B cell (primary cell): ENCODE data around the gene ALG9. TPM values are rescaled to one million over a fixed set of nuclear protein-coding genes. Genes with fewer than 3 reads are reported as not detected.

Experiments used
- ATAC-seq: fragments of 200-7000 bp; cut with Tn5 transposase; one replicate; pipeline ENCODE4 v1.10.0; 2021; ENCODE audit warnings: low read depth, mild to moderate bottlenecking, moderate number of reproducible peaks, moderate library complexity
- CTCF ChIA-PET: fragments of 350-600 bp; sonication (Branson Sonifier 250); formaldehyde crosslinking; loops from one replicate; lab custom pipeline; 2021; ENCODE audit warnings: antibody characterized with exemption, inconsistent platforms; lab: Charles Lee
- POLR2A ChIA-PET: fragments of 350-600 bp; sonication (Branson Sonifier 250); formaldehyde crosslinking; loops from one replicate; lab custom pipeline; 2021; ENCODE audit warnings: antibody characterized with exemption; lab: Charles Lee
- DNase-seq: peaks from one replicate; pipeline ENCODE4 v3.0.0; 2013
- H2AFZ ChIP-seq: 2 replicates; pipeline ENCODE4 v1.6.1; 2012; ENCODE audit warnings: mild to moderate bottlenecking, low read depth, low read length; ENCODE audit not compliant: insufficient read depth, poor library complexity, severe bottlenecking
- H3K27ac ChIP-seq, 2 donors: 1 replicate in 1 of 2; 2 replicates in 1 of 2; pipeline ENCODE4 v1.5.1; 2012 to 2013; ENCODE audit warnings: low read length in 2 of 2, mild to moderate bottlenecking in 2 of 2, moderate library complexity in 1 of 2
- H3K27me3 ChIP-seq, 4 experiments: fragments of 200-600 bp in 1 of 4; sonication (generic) in 1 of 4; replicated peaks in 1 of 4; 1 replicate in 2 of 4; 2 replicates in 2 of 4; pipeline versions ENCODE4 v1.6.1 to v1.7.0; 2013 to 2016; ENCODE audit warnings: low read length in 3 of 4, mild to moderate bottlenecking in 2 of 4, mixed read lengths in 1 of 4, moderate library complexity in 1 of 4; ENCODE audit not compliant: insufficient read depth in 4 of 4, control insufficient read depth in 3 of 4; ENCODE audit errors: control extremely low read depth in 1 of 4
- H3K36me3 ChIP-seq, 2 experiments: replicated peaks in 1 of 2; 1 replicate in 1 of 2; 2 replicates in 1 of 2; pipeline versions ENCODE4 v1.6.1 to v1.7.1; 2013; ENCODE audit warnings: low read length in 1 of 2; ENCODE audit not compliant: insufficient read depth in 2 of 2, control insufficient read depth in 1 of 2; ENCODE audit errors: control extremely low read depth in 1 of 2, extremely low read depth in 1 of 2
- H3K4me1 ChIP-seq, 2 donors: fragments of 200-600 bp in 1 of 2; sonication (generic) in 1 of 2; 1 replicate in 1 of 2; 2 replicates in 1 of 2; pipeline versions ENCODE4 v1.5.1 to v1.6.1; 2013 to 2017; ENCODE audit warnings: low read length in 2 of 2; ENCODE audit not compliant: control insufficient read depth in 2 of 2, insufficient read depth in 2 of 2
- H3K4me2 ChIP-seq: replicated peaks from 2 replicates; pipeline ENCODE3; 2012; ENCODE audit warnings: mild to moderate bottlenecking, low read depth, low read length; ENCODE audit not compliant: poor library complexity, severe bottlenecking
- H3K4me3 ChIP-seq, 5 experiments: fragments of 200-600 bp in 1 of 5; sonication (generic) in 1 of 5; 1 replicate in 3 of 5; 2 replicates in 2 of 5; pipeline versions ENCODE4 v1.5.1 to v1.7.0; 2011 to 2016; ENCODE audit warnings: low read length in 4 of 5, mild to moderate bottlenecking in 4 of 5, low read depth in 2 of 5, control low read depth in 1 of 5, moderate library complexity in 1 of 5; ENCODE audit not compliant: insufficient read depth in 1 of 5; ENCODE audit errors: control extremely low read depth in 1 of 5, extremely low read depth in 1 of 5
- H3K79me2 ChIP-seq: fragments of 200-600 bp; sonication (generic); one replicate; pipeline ENCODE4 v1.6.0; 2016; ENCODE audit warnings: low read length; ENCODE audit not compliant: control insufficient read depth, insufficient read depth
- H3K9ac ChIP-seq: fragments of 200-600 bp; sonication (generic); 2 replicates; pipeline ENCODE4 v1.6.1; 2017; ENCODE audit warnings: mild to moderate bottlenecking, low read length, moderate library complexity
- H3K9me3 ChIP-seq, 3 donors: one replicate each; pipeline versions ENCODE4 v1.6.1 to v1.7.1; 2013; ENCODE audit warnings: low read length in 2 of 3; ENCODE audit not compliant: control insufficient read depth in 2 of 3, insufficient read depth in 1 of 3; ENCODE audit errors: control extremely low read depth in 1 of 3
- H4K20me1 ChIP-seq: 2 replicates; pipeline ENCODE4 v1.6.0; 2012; ENCODE audit warnings: mild to moderate bottlenecking, low read length; ENCODE audit not compliant: insufficient read depth, control insufficient read depth, poor library complexity, severe bottlenecking
- H3K27ac Mint-ChIP-seq: one replicate; pipeline ENCODE4 v1.8.0; 2021; ENCODE audit warnings: mixed read lengths
- H3K27me3 Mint-ChIP-seq: one replicate; pipeline ENCODE4 v1.8.0; 2021; ENCODE audit warnings: mixed read lengths
- H3K4me1 Mint-ChIP-seq: one replicate; pipeline ENCODE4 v1.8.0; 2021; ENCODE audit warnings: mixed read lengths
- H3K4me3 Mint-ChIP-seq: one replicate; pipeline ENCODE4 v1.8.0; 2021; ENCODE audit warnings: mixed read lengths
- H3K9me3 Mint-ChIP-seq: one replicate; pipeline ENCODE4 v1.8.0; 2022; ENCODE audit warnings: mixed read lengths; ENCODE audit not compliant: insufficient read depth
- EZH2 ChIP-seq: IDR thresholded peaks from 2 replicates; pipeline ENCODE4 v1.6.1; 2012; ENCODE audit warnings: borderline replicate concordance, low read depth, mild to moderate bottlenecking, moderate library complexity, low read length; ENCODE audit not compliant: insufficient read depth, poor library complexity, severe bottlenecking
- WGBS: methylation state at CpG from one replicate; pipeline ENCODE4 v1.1.5; 2013; ENCODE audit warnings: missing lambda C conversion rate; ENCODE audit not compliant: insufficient coverage; 5-methylcytosine and 5-hydroxymethylcytosine counted together
- intact Hi-C: fragments of 100-400 bp; cut with micrococcal nuclease; formaldehyde crosslinking; loops from one replicate; pipeline ENCODE4 v1.10.0; 2022
- polyA plus RNA-seq: library from polyadenylated mRNA; depleted of rRNA; stranded (reverse); fragments of >200 nt; gene quantifications from 2 replicates; pipeline ENCODE4 v1.2.3, GENCODE V29; 2012
- total RNA-seq, 2 donors: library from RNA; stranded (reverse); fragments of 120-200 nt in 1 of 2; gene quantifications; 1 replicate in 1 of 2; 2 replicates in 1 of 2; pipeline versions ENCODE4 v1.2.3 to v1.2.4, GENCODE V29; 2013 to 2022
- TF ChIP-seq, protein P1 (sequence below): fragments of 200-600 bp; IDR thresholded peaks from one replicate; pipeline ENCODE4 v1.8.0; 2022; ENCODE audit warnings: antibody characterized with exemption, mild to moderate bottlenecking

The ALG9 gene
- total and polyA plus RNA-seq, 2 donors (not counting 1 experiment from before 2014, with no cell fraction given), result 21.2 to 29.9 TPM

DNA sequence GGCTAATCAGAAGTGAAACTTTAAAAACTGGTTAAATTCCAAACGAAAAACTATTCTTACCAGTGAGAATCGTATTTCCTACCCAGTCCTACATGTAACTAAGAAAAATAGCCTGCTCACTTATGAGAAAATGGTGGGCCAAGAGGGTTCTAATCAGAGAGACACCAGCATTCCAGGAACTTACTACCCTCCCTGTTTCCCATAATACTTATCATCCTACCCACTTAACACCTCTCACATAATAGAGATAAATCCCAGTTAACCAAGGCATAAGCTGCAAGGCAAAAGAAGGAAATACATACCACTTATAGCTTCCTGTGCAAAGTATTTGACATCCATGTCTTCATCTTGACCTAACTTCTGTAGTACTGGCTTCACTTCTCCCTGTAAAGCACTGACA is 129.6 kb downstream of the ALG9 start:
- POLR2A ChIA-PET, result no interaction called here
- no peak overlapping the region for H3K9ac ChIP-seq
- H3K27ac ChIP-seq, result no peak overlapping the region
- H2AFZ ChIP-seq, result no peak overlapping the region
- no peaks in the 10 kb centered on the region for H3K79me2 ChIP-seq
- no peak for ATAC-seq
- Mint-ChIP-seq H3K4me3 (no peak overlapping the region), H3K27me3 (no peaks in the 10 kb centered on the region), H3K4me1 (peaks cover 2% of the 10 kb centered on the region), H3K9me3 (peaks cover 3% of the 10 kb centered on the region), H3K27ac (no peak overlapping the region)
- no peak overlapping the region for H3K4me3 ChIP-seq
- CTCF ChIA-PET, result no interaction called here
- DNase-seq, result no peak
- H4K20me1 ChIP-seq, result no peaks in the 10 kb centered on the region
- H3K36me3 ChIP-seq, result peaks cover 14 to 60% of the 10 kb centered on the region in 2 experiments
- intact Hi-C loops, result no loop called here
- no peaks in the 10 kb centered on the region for H3K4me1 ChIP-seq
- 100% methylated on average over 1 of the region's 2 CpGs for WGBS
- TF ChIP-seq, protein P1, sequence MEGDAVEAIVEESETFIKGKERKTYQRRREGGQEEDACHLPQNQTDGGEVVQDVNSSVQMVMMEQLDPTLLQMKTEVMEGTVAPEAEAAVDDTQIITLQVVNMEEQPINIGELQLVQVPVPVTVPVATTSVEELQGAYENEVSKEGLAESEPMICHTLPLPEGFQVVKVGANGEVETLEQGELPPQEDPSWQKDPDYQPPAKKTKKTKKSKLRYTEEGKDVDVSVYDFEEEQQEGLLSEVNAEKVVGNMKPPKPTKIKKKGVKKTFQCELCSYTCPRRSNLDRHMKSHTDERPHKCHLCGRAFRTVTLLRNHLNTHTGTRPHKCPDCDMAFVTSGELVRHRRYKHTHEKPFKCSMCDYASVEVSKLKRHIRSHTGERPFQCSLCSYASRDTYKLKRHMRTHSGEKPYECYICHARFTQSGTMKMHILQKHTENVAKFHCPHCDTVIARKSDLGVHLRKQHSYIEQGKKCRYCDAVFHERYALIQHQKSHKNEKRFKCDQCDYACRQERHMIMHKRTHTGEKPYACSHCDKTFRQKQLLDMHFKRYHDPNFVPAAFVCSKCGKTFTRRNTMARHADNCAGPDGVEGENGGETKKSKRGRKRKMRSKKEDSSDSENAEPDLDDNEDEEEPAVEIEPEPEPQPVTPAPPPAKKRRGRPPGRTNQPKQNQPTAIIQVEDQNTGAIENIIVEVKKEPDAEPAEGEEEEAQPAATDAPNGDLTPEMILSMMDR, result no peak
- TF ChIP-seq EZH2, result no peak
- no peaks in the 10 kb centered on the region for H3K27me3 ChIP-seq
- no peak overlapping the region for H3K4me2 ChIP-seq
- peaks cover 0 to 1% (median 0%) of the 10 kb centered on the region in 3 donors for H3K9me3 ChIP-seq

DNA sequence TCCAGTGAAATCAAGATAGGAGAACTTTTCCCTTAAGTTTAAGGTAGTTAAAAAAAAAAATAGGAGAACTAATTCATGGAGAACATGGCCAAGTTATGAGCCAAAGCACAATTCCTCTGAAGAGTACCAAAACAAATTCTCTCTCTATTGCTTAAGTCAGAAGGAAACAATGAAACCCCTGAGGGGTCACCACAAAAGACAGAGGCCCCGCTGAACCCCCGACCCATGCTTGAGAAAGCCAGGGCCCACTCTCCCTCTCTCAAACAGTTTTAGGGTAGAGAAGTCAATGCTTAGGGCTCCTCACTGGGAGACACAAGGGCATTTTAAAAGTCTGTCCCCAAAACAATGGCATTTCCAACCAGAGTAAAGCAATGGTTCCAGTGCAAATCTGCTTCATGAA is 132.1 kb downstream of the ALG9 start:
- Mint-ChIP-seq H3K4me1 (peaks cover 2% of the 10 kb centered on the region), H3K4me3 (no peak overlapping the region), H3K27me3 (no peaks in the 10 kb centered on the region), H3K9me3 (no peaks in the 10 kb centered on the region), H3K27ac (no peak overlapping the region)
- ChIA-PET CTCF (interaction anchor here (1.1 kb wide), 1 partner anchor 38 kb away, joined by 3 read pairs; no protein-coding TSS in a partner anchor), POLR2A (no interaction called here)
- WGBS, result no CpG with 5 or more reads among the region's 2 CpGs
- H3K9me3 ChIP-seq, result no peaks in the 10 kb centered on the region
- H3K79me2 ChIP-seq, result no peaks in the 10 kb centered on the region
- no peak overlapping the region for H3K27ac ChIP-seq
- peaks cover 12 to 37% of the 10 kb centered on the region in 2 experiments for H3K36me3 ChIP-seq
- no peak for DNase-seq
- ATAC-seq, result no peak
- no peak overlapping the region for H3K4me2 ChIP-seq
- no peak overlapping the region for H3K4me3 ChIP-seq
- intact Hi-C loops, result no loop called here
- no peaks in the 10 kb centered on the region for H4K20me1 ChIP-seq
- H3K4me1 ChIP-seq, result no peaks in the 10 kb centered on the region
- no peak overlapping the region for H3K9ac ChIP-seq
- H3K27me3 ChIP-seq, result no peaks in the 10 kb centered on the region
- H2AFZ ChIP-seq, result no peak overlapping the region
- TF ChIP-seq, protein P1, result no peak
- no peak for TF ChIP-seq EZH2
